GM06990 (cell line): ENCODE data around the gene KRT6A.

Source experiments
- DNase-seq: peaks from one replicate; pipeline ENCODE4 v3.0.0-alpha.2; 2011; ENCODE audit not compliant: insufficient read length; ENCODE audit errors: extremely low read depth
- H3K27me3 ChIP-seq: replicated peaks from 2 replicates; pipeline ENCODE4 v1.6.0; 2011; ENCODE audit warnings: low read length; ENCODE audit not compliant: control insufficient read depth, insufficient read depth
- H3K36me3 ChIP-seq: 2 replicates; pipeline ENCODE4 v1.5.1; 2011; ENCODE audit warnings: low read length; ENCODE audit not compliant: control insufficient read depth, insufficient read depth
- H3K4me3 ChIP-seq: replicated peaks from 2 replicates; pipeline ENCODE4 v1.5.1; 2011; ENCODE audit warnings: low read depth, mild to moderate bottlenecking, control low read depth, low read length
- TF ChIP-seq, protein P1 (sequence below): IDR thresholded peaks from 2 replicates; pipeline ENCODE4 v1.5.1; 2011; ENCODE audit warnings: low read length, control low read depth, mild to moderate bottlenecking, inconsistent platforms; ENCODE audit not compliant: insufficient read depth, poor library complexity, severe bottlenecking

KRT6A gene

DNA sequence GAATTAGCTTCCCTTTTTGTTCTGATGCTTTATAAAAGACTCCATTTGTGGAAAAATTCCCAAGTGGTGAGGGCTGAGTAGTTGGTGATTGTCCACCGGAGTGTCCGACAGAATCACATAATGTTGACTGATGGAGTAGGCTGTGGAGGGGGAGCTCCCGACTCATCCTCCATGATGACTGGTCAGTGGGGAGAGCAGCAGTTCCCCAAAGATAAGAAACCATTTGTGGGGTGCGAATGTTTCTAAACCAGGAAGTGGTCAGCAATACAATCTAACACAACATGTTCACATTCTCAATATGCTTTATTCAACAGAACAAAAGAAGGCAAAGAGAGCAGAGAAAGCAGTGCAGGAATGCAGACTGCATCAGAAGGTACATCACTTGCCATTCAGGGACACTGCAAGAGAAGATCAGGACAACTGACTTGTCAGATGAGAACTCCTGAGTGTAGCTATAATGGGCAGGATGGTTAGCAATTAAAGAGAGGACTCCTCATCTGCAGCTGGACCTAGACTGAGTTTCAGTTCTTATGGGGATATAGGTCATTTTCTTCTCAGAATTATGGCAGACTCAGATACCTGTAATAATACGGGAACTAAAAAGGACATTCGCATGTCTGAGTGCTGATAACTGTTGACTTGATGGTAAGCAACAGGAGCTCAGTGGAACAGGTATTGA lies 46.6 kb downstream of the KRT6A start:
- TF ChIP-seq, protein P1, sequence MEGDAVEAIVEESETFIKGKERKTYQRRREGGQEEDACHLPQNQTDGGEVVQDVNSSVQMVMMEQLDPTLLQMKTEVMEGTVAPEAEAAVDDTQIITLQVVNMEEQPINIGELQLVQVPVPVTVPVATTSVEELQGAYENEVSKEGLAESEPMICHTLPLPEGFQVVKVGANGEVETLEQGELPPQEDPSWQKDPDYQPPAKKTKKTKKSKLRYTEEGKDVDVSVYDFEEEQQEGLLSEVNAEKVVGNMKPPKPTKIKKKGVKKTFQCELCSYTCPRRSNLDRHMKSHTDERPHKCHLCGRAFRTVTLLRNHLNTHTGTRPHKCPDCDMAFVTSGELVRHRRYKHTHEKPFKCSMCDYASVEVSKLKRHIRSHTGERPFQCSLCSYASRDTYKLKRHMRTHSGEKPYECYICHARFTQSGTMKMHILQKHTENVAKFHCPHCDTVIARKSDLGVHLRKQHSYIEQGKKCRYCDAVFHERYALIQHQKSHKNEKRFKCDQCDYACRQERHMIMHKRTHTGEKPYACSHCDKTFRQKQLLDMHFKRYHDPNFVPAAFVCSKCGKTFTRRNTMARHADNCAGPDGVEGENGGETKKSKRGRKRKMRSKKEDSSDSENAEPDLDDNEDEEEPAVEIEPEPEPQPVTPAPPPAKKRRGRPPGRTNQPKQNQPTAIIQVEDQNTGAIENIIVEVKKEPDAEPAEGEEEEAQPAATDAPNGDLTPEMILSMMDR: no peak
- peaks cover 8% of the 10 kb centered on the region for H3K27me3 ChIP-seq
- H3K4me3 ChIP-seq: no peak overlapping the region
- H3K36me3 ChIP-seq: no peaks in the 10 kb centered on the region
- no peak for DNase-seq

DNA sequence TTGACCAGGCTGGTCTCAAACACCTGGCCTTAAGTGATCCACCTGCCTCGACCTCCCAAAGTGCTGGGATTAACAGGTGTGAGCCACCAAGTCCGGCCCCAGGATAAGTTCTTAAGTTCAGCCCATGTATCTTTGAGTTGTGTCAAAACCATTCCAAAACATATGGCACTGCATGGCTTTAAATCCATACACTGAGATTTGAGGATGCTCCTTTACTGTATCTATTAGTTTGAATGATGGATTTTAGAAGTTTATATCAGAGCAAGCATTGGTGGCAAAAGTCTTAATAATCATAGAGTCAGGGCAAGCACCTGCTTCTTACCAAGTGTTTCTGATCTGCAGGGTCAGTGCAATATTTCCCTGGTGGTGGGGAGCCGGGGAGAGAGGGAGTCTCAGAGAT lies 47.2 kb downstream of the KRT6A start:
- Histone ChIP-seq H3K36me3 (no peaks in the 10 kb centered on the region), H3K4me3 (no peak overlapping the region), H3K27me3 (peaks cover 8% of the 10 kb centered on the region)
- DNase-seq: no peak
- TF ChIP-seq, protein P1: no peak

DNA sequence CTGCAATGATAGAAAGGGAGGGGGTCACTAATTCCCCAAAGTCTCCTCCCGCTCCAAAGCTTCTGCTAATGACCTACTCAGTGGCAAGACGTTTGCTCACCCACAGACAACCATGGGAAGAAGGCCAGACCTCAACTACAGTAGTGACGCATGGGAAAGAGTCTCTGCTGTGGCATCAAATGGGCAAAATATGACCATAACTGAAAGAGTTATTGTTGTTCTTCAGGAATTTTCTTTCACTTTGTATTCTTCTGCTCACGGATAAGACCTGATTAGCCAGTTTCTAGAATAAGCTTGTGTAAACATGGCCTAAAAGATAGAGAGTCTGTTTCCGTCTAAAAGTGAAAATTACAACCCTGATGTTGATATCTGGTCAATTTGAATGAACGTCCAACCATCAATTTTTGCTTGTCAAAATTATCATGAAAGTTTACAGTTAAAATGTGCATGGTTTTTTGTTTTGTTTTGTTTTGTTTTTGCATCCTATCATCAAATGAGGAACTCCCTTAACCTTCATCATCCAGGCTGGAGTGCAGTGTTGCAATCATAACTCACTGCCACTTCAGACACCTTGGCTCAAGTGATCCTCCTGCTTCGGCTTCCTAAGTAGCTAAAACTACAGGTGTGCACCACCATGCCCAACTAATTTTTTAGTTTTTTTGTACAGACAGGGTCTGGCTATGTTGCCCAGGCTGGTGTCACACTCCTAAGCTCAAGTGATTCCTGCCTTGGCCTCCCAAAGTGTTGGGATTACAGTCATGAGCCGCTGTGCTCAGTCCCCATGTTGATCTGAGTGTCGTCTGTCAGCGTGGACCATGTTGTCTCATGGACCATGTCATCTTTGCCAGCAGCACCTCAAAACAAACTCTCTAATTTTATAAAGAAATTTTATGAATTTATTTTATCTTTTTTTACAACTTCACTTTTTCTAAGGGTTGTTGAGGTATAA lies 48.1 kb downstream of the KRT6A start:
- DNase-seq: no peak
- TF ChIP-seq, protein P1: no peak
- no peaks in the 10 kb centered on the region for H3K36me3 ChIP-seq
- H3K4me3 ChIP-seq: no peak overlapping the region
- peaks cover 6% of the 10 kb centered on the region for H3K27me3 ChIP-seq

DNA sequence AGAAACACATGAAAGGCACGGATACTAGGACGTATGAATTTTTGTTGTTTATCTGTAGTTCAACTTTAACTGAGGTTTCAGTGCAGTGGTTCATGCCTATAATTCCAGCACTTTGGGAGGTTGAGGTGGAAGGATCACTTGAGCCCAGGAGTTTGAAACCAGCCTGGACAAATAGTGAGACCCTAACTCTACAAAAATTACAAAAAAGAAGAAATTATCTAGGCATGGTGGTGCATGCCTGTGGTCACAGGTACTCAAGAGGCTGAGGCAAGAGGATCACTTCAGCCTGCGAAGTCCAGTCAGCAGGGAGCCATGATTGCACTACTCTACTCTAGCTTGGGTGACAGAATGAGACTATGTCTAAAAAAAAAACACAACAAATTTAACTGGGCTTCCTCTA lies 49.1 kb downstream of the KRT6A start:
- H3K4me3 ChIP-seq: no peak overlapping the region
- DNase-seq: no peak
- H3K36me3 ChIP-seq: no peaks in the 10 kb centered on the region
- TF ChIP-seq, protein P1: no peak
- H3K27me3 ChIP-seq: peaks cover 6% of the 10 kb centered on the region

DNA sequence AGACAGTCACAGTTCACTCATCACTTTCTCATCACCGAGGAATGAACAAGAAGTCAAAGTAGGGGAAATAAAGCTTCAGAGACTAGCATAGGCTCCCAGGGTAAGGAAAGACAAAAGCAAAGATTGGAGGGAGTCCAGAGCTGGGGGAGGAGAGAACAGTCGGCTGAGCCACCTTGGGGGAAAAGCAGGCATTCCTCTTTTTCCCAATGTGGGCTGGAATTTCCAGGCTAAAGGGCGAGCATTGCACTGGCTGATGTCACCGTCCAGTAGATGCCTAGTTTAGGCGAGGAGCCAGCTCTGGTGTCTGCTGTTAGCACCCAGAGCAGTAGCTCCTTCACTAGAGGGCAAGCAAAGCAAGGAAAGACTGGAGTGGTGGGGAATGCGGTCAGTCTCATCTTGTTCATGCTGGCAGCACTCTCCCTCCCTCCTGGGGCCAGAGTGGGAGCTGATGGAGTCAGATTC lies 50.4 kb downstream of the KRT6A start:
- no peak overlapping the region for H3K4me3 ChIP-seq
- H3K27me3 ChIP-seq: peaks cover 5% of the 10 kb centered on the region
- no peaks in the 10 kb centered on the region for H3K36me3 ChIP-seq
- TF ChIP-seq, protein P1: no peak
- no peak for DNase-seq
